ENCODE results near the gene WSCD2. TPM values are rescaled to one million over a fixed set of nuclear protein-coding genes. Genes with fewer than 3 reads are reported as not detected.

The WSCD2 gene
- polyA plus RNA-seq, 12 donors: 0.73 to 9.9 (median 1.8) TPM; not detected in 1

DNA sequence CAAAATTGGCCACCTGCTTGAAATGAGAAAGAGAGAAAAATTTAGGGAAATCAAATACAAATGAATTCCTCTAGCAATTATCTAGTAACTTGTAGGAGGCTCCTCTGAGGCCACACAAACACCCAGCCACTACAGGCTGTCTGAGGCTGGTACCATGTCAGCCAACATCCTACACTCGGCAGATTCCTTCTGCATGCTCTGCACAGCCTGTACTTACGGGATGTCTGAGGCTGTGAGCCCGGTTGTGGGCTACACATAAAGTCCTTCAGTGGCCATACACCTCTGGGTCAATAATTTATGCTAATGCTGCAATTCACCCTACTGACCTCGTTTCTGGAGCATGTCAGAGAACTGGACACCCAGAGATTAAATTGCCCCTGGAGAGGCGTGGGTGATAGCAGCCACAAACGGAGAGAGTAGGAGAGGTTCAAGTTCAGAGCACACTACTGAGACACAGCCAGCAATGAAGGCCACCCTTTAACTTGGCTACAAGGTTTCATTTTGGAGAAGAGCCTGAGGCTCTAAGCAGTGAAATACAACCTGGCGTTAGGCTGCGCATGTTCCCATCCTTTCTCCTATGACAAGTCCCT, 28.9 kb downstream of the WSCD2 start:
- no peak for DNase-seq

DNA sequence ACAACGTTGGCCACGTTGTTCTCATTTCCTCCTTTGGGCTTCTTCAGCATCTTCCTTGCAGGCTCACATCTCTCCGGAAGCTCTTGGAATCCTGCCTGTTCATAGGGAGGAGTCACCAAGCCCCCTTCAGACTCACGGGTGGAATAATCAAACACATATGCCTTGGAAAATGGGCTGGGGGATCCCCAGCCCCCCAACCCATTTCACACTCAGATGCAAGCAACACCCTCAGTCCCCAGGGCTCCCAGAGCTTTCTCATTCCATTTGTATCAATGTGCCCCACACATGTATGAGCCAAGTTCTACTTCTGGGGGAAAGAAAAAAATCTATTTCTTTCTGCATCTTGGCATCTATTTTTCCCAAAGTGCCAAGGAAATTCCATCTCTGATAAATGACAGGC, 33.1 kb downstream of the WSCD2 start:
- no peak for DNase-seq

DNA sequence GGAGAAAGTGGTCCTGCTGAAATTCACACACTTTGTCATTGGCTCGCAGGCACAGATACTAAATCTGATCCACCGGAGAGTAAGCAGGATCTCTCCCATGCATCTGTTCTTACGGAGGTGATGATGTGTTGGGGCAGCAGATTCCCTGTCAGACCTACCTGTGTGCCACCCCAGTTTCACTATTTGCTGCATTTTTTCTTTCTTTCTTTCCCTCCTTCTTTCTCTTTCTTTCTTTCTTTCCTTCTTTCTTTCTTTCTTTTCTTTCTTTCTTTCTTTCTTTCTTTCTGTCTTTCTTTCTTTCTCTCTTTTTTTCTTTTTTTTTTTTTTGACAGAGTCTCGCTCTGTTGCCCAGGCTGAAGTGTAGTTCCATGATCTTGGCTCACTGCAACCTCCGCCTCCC, 37.4 kb downstream of the WSCD2 start:
- DNase-seq: no peak

DNA sequence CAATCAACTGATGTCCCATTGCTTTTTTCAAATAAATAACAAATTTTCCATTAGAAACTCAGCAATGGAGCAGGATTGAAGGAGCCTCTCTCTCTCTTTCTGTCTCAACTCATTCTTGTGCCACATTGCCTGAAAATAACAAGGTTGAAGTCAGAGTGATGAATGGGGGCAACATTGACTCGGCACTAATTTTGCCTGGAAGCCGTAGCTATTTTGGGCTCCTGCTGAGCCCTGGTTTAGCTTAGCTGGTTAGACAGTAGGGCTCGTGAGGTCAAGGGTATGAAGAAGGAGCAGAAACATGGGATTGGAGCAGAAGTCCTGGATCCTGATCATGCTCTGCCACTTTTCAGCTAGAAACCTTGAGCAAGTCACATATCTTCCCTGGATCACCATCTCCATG, 38.9 kb downstream of the WSCD2 start:
- no peak for DNase-seq

DNA sequence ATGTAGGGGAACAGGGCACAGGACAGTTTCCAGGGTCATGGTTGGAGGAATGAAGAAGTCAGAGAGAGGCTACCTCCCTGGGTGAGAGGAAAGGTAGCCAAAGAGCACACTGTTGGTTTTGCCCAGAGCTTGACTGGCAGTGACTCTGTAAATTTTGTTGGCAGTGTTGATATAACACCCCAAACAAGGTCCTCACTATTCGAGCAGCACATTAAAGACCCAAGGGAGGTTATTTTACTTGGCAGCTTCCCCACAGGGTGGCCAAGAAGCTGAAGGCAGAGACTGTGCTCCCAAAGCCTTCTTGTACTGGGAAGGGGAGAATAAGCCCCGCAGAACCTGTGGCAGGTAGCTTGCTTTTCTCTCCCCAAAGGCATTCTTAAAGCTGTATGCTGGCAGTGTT, 40.6 kb downstream of the WSCD2 start:
- no peak for DNase-seq

DNA sequence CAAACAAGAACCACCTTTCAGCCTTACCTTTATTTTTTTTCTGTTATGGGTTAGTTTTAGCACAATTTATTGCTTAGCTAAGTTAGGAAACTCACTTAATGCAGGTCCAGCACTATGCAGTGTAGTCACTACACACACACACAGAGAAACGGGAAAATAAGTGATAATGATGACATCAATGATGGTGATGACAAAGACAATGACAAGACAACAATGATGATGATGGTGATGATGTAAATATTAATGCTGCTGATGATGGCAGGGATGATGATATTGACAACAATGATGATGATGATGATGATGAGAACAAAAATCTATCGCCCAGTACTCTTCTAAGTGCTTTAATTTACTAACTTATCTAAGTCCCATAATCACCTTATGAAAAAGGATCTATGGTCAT, 41.1 kb downstream of the WSCD2 start:
- DNase-seq: no peak

DNA sequence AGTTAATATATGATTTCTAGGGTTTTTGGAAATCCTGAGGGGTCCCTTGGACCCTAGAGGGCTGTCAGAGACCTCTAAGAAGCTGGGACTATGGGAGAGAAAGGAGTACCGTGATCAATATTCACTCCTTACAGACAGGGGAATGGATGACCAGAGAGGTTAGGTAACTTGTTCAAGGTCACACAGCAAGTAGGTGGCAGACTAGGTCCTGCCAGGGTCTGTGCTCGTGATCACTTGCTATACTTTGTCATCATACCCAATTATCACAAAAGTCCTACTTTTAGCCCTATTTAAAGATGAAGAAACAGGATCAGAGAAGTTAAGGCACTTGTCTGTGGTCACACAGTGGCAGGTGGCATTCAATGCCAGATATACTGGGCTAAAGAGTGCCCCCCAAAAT, 42.9 kb downstream of the WSCD2 start:
- DNase-seq: no peak

DNA sequence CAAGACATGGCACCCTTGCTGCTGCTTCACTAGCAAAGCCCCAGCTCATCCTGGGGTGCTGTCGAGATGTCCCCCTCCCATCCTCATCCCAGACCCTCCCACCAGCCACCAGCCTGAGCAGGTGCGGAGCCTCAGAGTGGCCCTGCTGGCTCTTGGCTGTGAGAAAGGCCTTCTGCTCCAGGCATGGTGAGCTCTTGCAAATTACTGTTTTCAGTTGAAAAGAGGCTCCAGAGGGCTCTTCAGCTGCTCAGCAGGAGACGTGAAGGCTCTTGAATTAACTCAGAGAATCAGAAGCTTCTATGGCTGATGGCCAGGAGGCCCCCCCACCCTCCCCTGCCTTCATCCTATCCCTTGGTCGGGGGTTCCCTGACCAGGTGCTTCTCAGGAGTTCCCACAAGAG, 44.1 kb downstream of the WSCD2 start:
- DNase-seq: no peak

DNA sequence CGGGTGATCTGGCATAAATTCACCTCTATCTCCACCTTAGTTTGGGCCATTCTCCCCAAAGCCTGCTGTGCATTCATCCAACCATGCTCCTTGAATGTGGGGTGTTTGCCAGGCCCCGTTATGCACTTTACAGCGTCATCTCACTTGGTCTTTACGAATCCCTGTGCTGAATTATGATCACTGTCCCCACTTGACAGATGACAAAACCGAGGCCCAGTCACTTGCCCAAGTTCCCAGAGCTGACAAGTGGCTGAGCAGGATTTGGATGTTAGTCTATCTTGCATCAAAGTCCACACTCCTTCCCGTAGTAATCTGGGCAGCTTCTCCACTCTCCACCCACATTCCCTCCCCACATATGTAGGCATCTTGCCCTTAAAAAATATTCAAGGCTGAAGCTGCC, 44.8 kb downstream of the WSCD2 start:
- no peak for DNase-seq

DNA sequence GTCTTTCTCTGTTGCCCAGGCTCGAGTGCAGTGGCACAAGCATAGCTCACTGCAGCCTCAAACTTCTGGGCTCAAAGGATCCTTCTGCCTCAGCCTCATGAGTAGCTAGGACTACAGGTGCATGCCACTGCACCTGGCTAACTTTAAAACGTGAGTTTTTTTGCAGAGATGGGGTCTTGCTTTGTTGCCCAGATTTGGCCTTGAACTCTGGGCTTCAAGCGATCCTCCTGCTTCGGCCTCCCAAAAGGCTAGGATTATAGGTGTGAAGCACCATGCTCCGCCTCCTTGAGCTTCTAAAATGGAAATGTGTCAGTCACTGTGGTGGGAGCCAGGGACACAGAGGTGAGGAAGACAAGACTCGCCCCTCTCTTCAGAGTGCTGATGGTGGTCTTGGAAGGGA, 45.6 kb downstream of the WSCD2 start:
- no peak for DNase-seq

DNA sequence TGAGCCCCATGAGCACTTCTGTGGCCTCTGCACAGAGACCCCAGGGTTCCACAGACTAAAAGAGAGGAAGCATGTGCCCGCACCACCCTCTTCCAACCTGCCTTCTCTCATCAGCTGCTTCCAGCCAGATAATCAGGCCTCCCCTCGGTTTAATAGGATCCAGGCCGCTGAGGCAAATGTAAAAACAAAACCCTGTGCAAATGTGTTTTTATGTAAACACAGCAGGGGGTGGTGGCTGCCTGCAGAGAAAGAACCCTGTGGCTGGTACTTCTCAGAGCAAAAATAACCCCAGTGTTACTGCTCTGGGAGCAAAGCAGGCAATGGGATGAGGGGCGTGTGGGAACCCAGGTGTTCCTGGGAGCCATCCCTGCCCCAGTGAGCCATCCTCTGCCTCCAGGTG, 46.2 kb downstream of the WSCD2 start:
- DNase-seq: no peak

DNA sequence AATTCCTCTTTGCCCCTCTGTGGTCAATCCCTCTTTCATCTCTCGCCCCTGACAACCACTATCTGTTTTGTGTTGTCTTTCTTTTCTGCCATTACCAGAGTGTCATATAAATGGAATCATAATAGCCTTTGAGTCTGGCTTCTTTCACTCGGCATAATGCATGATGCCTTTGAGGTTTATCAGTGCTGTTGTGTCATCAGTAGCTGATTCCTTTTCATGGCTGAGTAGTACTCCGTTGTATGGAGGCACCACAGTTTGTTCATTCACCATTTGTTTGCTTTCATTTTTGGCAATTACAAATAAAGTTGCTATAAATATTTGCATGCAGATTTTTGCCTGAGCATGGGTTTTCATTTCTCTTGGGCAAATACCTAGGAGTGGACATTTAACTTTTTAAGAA, 47.2 kb downstream of the WSCD2 start:
- no peak for DNase-seq

DNA sequence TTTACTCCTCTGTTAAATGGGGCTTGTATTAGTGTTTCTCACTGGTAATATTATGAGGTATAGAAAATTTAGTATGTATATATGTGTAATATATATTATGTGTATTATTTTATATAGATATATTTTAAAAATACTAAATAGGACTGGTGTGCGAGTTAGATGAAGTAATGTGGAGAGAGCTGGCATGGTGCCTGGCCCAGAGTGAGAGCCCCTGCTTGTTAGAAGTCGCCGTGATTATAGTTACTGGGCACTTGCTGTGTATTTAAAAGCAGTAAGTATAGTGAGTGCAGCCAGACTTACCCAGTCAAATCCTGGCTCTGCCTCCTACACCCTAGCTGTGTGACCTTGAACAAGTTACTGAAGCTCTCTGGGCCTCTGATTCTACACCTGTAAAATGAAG, 48.0 kb downstream of the WSCD2 start:
- no peak for DNase-seq

DNA sequence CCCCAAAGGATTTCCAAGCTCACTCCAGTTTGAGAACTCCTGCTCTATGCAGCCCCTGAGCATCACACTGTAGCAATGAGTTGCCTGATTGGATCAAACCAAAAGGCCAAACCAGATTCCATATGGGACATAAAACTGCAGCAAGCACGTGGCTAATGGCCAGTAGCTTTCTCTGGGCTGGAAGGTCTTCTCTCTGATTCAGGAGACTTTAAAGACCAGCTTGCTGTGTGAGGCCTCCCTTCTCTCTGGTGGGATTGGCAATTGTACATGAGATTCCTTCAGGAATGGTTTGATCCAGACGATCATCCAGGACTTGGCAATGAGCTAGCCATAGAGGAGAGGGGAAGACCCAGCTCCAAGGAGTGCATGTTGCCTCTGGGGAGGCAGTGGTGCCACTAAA, 50.2 kb downstream of the WSCD2 start:
- DNase-seq: no peak

DNA sequence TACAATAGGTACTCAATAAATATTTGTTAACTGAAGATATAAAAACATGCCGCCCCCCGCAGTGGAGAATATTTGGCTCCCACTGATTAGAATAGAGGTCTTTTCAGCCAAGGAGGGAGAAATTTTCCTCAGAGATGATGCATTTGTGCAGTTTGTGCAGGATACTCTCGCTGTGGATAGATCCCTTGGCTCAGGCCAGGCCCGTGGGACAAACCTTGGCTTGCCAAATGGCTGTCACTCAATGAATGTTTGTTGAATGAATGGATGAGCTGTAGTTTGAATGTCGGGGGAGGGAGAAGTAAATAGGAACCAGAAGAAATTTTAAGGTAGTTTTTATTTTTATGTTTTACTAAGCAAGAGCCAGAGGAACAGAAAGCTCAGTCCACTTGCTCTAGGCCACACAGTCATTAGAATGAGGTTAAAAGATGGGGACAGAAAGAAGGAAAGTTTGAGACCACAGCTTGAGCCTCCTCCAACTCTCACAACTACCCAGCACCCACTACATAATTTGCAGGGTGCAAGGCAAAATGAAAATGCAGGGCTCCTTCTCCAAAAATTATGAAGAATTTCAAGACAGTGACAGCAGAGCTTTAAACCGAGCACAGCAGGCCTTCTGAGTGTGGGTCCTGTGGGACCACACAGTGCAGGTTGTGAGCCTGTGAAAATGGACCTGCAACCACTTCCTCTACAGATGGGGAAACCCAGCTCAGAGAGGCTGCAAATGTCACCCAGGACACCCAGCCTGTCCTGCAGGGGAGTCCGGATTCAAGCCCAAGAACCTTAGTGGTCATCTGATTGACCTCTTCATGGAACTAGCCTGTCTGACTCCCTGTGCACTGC, 51.4 kb downstream of the WSCD2 start:
- DNase-seq: no peak

DNA sequence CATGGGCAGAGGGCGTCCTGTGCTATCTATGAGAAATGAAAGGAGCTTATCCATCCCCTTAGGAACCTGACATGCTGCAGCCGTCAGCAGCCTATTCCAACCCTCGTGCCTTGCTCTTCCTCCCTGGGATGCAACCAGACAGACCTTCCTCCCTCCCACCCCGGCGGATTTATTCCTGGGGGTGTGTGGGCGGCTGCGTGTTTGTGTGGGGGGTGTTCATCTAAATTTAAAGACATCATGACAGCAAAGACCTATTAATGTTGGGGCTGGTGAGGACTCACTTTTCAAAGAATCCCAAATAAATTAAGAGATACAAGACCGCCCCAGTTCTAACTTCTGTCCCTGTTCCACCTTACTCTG, 52.0 kb downstream of the WSCD2 start:
- no peak for DNase-seq

DNA sequence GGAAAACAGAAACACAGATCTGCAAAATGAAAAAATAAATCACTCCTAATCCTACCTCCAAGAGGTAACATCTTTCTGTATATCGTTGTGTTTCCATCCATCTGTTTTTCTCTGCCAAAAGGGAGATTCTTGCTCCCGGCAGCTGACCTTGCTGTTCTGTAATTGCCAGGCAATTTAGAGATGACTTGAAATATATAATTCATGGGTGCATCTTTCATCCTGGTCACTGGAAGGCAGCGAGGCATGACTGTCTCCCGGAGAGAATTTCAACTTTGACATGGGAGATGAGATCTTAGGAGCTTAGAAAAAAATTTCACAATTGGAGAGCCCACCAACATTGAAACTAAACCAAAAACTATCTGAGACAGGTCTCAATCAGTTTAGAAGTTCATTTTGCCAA, 53.0 kb downstream of the WSCD2 start:
- DNase-seq: no peak

DNA sequence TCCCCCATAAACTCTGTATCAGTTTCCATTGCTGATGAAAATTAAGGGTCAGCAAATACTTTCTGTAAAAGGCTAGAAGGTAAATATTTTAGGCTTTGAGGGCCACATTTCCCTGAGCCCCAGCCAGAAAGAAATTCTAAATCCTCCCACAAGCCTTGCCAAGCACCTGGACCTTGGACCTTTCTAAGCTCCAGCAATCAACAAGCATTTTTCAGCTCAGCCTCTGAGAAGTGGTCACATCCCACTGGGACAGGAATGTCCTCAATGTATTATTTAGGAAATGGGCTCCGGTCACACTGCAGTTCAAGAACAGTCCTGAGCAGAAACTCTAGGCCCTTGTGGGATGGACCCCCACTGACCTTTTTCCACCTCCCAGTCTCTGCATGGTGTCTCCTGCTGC, 55.9 kb downstream of the WSCD2 start:
- DNase-seq: no peak

DNA sequence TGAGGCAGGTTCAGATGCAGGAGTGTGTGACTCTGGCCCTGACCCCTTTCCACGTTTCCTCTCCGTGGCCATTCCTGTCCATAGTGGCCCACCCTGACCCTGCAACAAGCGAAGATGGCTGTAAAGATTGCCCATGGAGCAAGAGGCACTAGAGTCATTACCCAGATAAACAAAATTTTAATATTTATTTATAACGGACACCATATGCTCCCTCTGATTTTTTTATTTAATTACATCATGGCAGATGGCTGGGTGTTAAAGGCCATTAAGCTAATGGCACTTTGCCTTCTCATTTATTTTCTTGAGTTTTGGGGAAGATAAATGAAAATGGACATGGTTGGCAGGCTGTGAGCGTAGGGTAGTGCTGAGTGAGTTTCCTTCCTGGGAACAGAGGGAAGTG, 58.7 kb downstream of the WSCD2 start:
- DNase-seq: no peak

DNA sequence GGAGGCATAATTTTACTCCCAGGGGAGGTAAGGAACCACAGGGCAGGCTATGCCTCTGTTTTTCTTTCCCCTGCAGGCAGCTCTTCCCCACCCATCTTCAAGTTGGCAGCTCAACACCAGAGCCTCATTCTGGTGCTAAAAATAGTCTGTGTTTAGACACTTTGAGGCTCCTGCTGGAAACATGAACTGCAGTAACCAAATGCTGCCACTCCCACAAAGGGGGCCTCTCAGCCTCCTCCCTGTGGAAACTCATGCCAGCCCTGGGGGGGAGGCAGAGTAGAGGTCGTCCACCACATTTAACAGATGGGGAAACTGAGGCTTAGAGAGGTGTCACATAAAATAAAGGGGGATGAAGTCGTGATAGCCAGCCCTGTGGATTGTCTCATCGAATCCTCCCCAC, 61.4 kb downstream of the WSCD2 start:
- DNase-seq: no peak

DNA sequence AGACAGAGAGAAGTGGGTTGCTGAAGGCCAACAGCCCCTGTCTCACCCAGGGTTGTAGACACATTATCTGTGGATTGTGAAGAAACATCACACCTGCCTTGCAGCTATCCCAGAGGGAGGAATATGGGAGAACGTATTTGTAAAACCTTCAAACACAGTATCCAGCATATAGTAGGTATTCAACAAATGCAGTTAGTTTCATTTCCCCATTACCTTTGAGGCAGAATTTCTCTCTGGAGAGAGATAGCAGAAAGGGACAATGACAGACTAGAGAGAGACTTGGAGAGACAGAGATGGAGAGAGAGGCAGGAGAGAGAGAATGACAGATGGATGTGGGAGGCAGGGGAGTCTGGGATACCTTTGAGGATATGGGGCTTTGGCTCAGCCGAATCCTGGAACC, 62.0 kb downstream of the WSCD2 start:
- no peak for DNase-seq

DNA sequence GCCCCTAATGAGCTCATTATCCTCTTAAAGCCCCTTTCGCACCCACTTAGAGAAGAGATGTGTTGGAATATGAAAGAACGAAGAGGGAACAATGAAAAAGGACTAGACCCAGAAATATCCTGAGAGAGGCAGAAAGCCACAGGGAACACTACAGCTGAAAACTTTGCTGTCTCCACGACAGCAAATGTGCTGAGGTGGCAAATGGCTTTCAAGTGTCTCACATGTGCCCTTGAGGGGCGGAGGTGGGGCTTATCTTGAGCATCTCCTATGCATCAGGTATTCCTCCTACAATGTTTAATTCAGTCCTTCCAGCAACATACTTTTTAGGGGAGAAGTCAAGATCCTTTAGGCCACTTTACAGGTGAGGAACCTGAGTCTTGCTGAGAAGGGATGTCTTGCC, 62.9 kb downstream of the WSCD2 start:
- DNase-seq: no peak

DNA sequence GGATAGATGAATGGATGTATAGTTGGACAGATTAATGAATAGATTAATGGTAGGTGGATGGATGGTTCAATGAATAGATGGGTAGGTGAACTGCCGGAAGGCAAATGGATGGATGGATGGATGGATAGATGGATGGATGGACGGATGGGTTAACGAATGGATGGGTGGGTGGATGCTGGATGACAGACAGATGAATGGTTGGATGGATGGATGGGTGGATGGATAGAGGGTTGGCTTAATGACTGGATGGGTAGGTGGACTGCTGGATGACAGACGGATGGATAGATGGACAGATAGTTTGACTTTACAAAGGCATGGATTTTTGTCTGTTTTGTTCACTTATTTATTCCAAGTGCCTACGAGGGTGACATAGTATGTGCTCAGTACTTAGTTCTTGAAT, 64.4 kb downstream of the WSCD2 start:
- DNase-seq: no peak

DNA sequence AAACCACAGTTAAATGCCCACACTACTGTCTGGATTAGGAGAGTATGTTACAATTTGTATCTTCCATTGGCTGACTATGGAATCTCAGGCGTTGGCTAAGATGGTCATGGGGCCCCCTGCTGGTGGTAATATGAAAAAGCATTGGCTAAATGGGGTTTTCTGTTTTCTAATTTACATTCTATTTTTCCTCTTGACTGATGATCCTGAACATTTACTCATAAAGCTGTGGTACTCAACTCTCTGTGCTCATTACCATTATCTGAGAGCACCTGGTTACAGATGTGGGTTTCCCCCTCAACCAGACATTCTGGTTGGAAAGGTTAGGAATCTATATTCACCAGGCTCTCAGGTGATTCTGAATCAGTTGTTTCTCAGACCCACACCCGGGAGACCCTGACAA, 64.8 kb downstream of the WSCD2 start:
- DNase-seq: peak; percentile 8

All from muscle of arm (tissue), 12 donors.